Measurements from ENCODE around the gene IDH3G. TPM values are rescaled to one million over a fixed set of nuclear protein-coding genes. Genes with fewer than 3 reads are reported as not detected.
A peak's percentile ranks its signal among the peaks of the same experiment; 100 is the strongest.

Gene IDH3G
- total RNA-seq, 1 donor from 2014 or later, result 72.4 TPM

GRCh38 chrX:153771415-153772315 lies 22.5 kb downstream of the IDH3G start:
- no peak overlapping the region for H3K4me3 Mint-ChIP-seq (ENCODE audit: low read depth)
- peaks cover 2% of the 10 kb centered on the region for H3K4me1 Mint-ChIP-seq (ENCODE audit: low read depth)
- H3K27me3 Mint-ChIP-seq (ENCODE audit: low read depth), result no peaks in the 10 kb centered on the region
- H3K9me3 Mint-ChIP-seq, result no peaks in the 10 kb centered on the region
- H3K36me3 Mint-ChIP-seq (ENCODE audit: low read depth), result no peaks in the 10 kb centered on the region
- H3K27ac Mint-ChIP-seq, result no peak overlapping the region
- DNase-seq (ENCODE audit: low spot score), result no peak
- intact Hi-C loops (cut with micrococcal nuclease), result no loop called here

GRCh38 chrX:153770601-153771414 lies 23.4 kb downstream of the IDH3G start:
- Mint-ChIP-seq H3K4me1 (ENCODE audit: low read depth) (peaks cover 4% of the 10 kb centered on the region), H3K4me3 (ENCODE audit: low read depth) (no peak overlapping the region), H3K27me3 (ENCODE audit: low read depth) (no peaks in the 10 kb centered on the region), H3K9me3 (no peaks in the 10 kb centered on the region), H3K36me3 (ENCODE audit: low read depth) (no peaks in the 10 kb centered on the region), H3K27ac (no peak overlapping the region)
- intact Hi-C loops (cut with micrococcal nuclease), result no loop called here
- no peak for DNase-seq (ENCODE audit: low spot score)

- H3K27ac Mint-ChIP-seq, result no peak overlapping the region
- no peaks in the 10 kb centered on the region for H3K27me3 Mint-ChIP-seq (ENCODE audit: low read depth)
- no peak for DNase-seq (ENCODE audit: low spot score)
- H3K36me3 Mint-ChIP-seq (ENCODE audit: low read depth), result no peaks in the 10 kb centered on the region
- no peak overlapping the region for H3K4me3 Mint-ChIP-seq (ENCODE audit: low read depth)
- intact Hi-C loops (cut with micrococcal nuclease), result loop anchor here (10.0 kb wide), 1 partner anchor 155 kb away; the partner anchor contains the start of gene ARHGAP4
- no peaks in the 10 kb centered on the region for H3K9me3 Mint-ChIP-seq
- H3K4me1 Mint-ChIP-seq (ENCODE audit: low read depth), result peaks cover 4% of the 10 kb centered on the region
These were observed 24.1 kb downstream of the IDH3G start for GRCh38 chrX:153769865-153770600.

GRCh38 chrX:153769158-153769864 lies 24.9 kb downstream of the IDH3G start:
- H3K36me3 Mint-ChIP-seq (ENCODE audit: low read depth), result no peaks in the 10 kb centered on the region
- intact Hi-C loops (cut with micrococcal nuclease), result loop anchor here (10.0 kb wide), 1 partner anchor 155 kb away; the partner anchor contains the start of gene ARHGAP4
- no peaks in the 10 kb centered on the region for H3K27me3 Mint-ChIP-seq (ENCODE audit: low read depth)

GRCh38 chrX:153768311-153769157 lies 25.6 kb downstream of the IDH3G start:
- Mint-ChIP-seq H3K27me3 (ENCODE audit: low read depth) (no peaks in the 10 kb centered on the region), H3K27ac (no peak overlapping the region), H3K9me3 (no peaks in the 10 kb centered on the region), H3K4me3 (ENCODE audit: low read depth) (no peak overlapping the region), H3K4me1 (ENCODE audit: low read depth) (peaks cover 4% of the 10 kb centered on the region), H3K36me3 (ENCODE audit: low read depth) (no peaks in the 10 kb centered on the region)
- DNase-seq (ENCODE audit: low spot score), result no peak
- intact Hi-C loops (cut with micrococcal nuclease), result loop anchor here (10.0 kb wide), 1 partner anchor 156 kb away; the partner anchor contains the start of gene ARHGAP4

More at GRCh38 chrX:153769158-153769864, 24.9 kb downstream of the IDH3G start:
- Mint-ChIP-seq H3K4me3 (ENCODE audit: low read depth) (no peak overlapping the region), H3K4me1 (ENCODE audit: low read depth) (peaks cover 4% of the 10 kb centered on the region), H3K9me3 (no peaks in the 10 kb centered on the region), H3K27ac (no peak overlapping the region)
- no peak for DNase-seq (ENCODE audit: low spot score)

- no peaks in the 10 kb centered on the region for H3K27me3 Mint-ChIP-seq (ENCODE audit: low read depth)
- H3K9me3 Mint-ChIP-seq, result no peaks in the 10 kb centered on the region
- no peaks in the 10 kb centered on the region for H3K36me3 Mint-ChIP-seq (ENCODE audit: low read depth)
- DNase-seq (ENCODE audit: low spot score), result no peak
- intact Hi-C loops (cut with micrococcal nuclease), result loop anchor here (10.0 kb wide), 1 partner anchor 157 kb away; the partner anchor contains the start of gene ARHGAP4
- no peak overlapping the region for H3K4me3 Mint-ChIP-seq (ENCODE audit: low read depth)
- H3K27ac Mint-ChIP-seq, result no peak overlapping the region
- H3K4me1 Mint-ChIP-seq (ENCODE audit: low read depth), result peaks cover 4% of the 10 kb centered on the region
These were observed 26.5 kb downstream of the IDH3G start for GRCh38 chrX:153767674-153768055.

- no peak overlapping the region for H3K4me3 Mint-ChIP-seq (ENCODE audit: low read depth)
- H3K36me3 Mint-ChIP-seq (ENCODE audit: low read depth), result no peaks in the 10 kb centered on the region
- DNase-seq (ENCODE audit: low spot score), result no peak
- no peak overlapping the region for H3K27ac Mint-ChIP-seq
- intact Hi-C loops (cut with micrococcal nuclease), result loop anchor here (10.0 kb wide), 1 partner anchor 158 kb away; the partner anchor contains the start of gene ARHGAP4
- no peaks in the 10 kb centered on the region for H3K27me3 Mint-ChIP-seq (ENCODE audit: low read depth)
- H3K4me1 Mint-ChIP-seq (ENCODE audit: low read depth), result peaks cover 4% of the 10 kb centered on the region
- H3K9me3 Mint-ChIP-seq, result no peaks in the 10 kb centered on the region
These were observed 27.1 kb downstream of the IDH3G start for GRCh38 chrX:153766871-153767673.

GRCh38 chrX:153766098-153766817 lies 27.9 kb downstream of the IDH3G start:
- no peaks in the 10 kb centered on the region for H3K27me3 Mint-ChIP-seq (ENCODE audit: low read depth)
- intact Hi-C loops (cut with micrococcal nuclease), result loop anchor here (10.0 kb wide), 1 partner anchor 159 kb away; the partner anchor contains the start of gene ARHGAP4

GRCh38 chrX:153765138-153766079 lies 28.8 kb downstream of the IDH3G start:
- no peaks in the 10 kb centered on the region for H3K36me3 Mint-ChIP-seq (ENCODE audit: low read depth)
- H3K27ac Mint-ChIP-seq, result no peak overlapping the region
- no peak overlapping the region for H3K4me3 Mint-ChIP-seq (ENCODE audit: low read depth)
- H3K27me3 Mint-ChIP-seq (ENCODE audit: low read depth), result no peaks in the 10 kb centered on the region
- intact Hi-C loops (cut with micrococcal nuclease), result loop anchor here (10.0 kb wide), 1 partner anchor 159 kb away; the partner anchor contains the start of gene ARHGAP4
- DNase-seq (ENCODE audit: low spot score), result no peak
- peaks cover 4% of the 10 kb centered on the region for H3K4me1 Mint-ChIP-seq (ENCODE audit: low read depth)
- H3K9me3 Mint-ChIP-seq, result no peaks in the 10 kb centered on the region

More at GRCh38 chrX:153766098-153766817, 27.9 kb downstream of the IDH3G start:
- H3K4me1 Mint-ChIP-seq (ENCODE audit: low read depth), result peaks cover 4% of the 10 kb centered on the region
- no peaks in the 10 kb centered on the region for H3K36me3 Mint-ChIP-seq (ENCODE audit: low read depth)
- H3K9me3 Mint-ChIP-seq, result no peaks in the 10 kb centered on the region
- peak overlapping the region; percentile 26 for H3K27ac Mint-ChIP-seq
- DNase-seq (ENCODE audit: low spot score), result no peak
- H3K4me3 Mint-ChIP-seq (ENCODE audit: low read depth), result no peak overlapping the region
